IMR-90 (cell line): ENCODE results near the gene PSPC1. TPM values are rescaled to one million over a fixed set of nuclear protein-coding genes. Genes with fewer than 3 reads are reported as not detected.

ENCODE experiments used
- ATAC-seq: fragments of 200-7000 bp; cut with Tn5 transposase; 2 replicates; pipeline ENCODE4 v1.9.1; 2020; ENCODE audit warnings: low read depth, mild to moderate bottlenecking, moderate library complexity
- BruUV-seq: library from RNA; stranded (reverse); fragments of 400-500 nt; replicated peaks from 2 replicates; lab custom pipeline; 2021; lab: Mats Ljungman, UMichigan
- CTCF ChIA-PET: fragments of 300-600 bp; formaldehyde crosslinking; extraction: SDS; loops from one replicate; lab custom pipeline; 2021; ENCODE audit warnings: antibody characterized with exemption; lab: Yijun Ruan, JAX
- POLR2A ChIA-PET: fragments of 300-600 bp; sonication (Branson Sonifier 250); formaldehyde crosslinking; loops from one replicate; lab custom pipeline; 2022; ENCODE audit warnings: antibody characterized with exemption; ENCODE audit not compliant: unreplicated experiment; lab: Charles Lee
- DNase-seq: peaks from one replicate; pipeline ENCODE4 v3.0.0; 2013
- H2AFZ ChIP-seq: replicated peaks from 2 replicates; pipeline ENCODE3; 2013; ENCODE audit warnings: low read length, mild to moderate bottlenecking; ENCODE audit not compliant: poor library complexity
- H2AK5ac ChIP-seq: 2 replicates; pipeline ENCODE4 v1.6.1; 2013; ENCODE audit warnings: low read depth, low read length, inconsistent platforms
- H2AK9ac ChIP-seq: replicated peaks from 2 replicates; pipeline ENCODE3; 2013; ENCODE audit warnings: mild to moderate bottlenecking, low read depth, low read length, moderate library complexity; ENCODE audit not compliant: poor library complexity
- H2BK120ac ChIP-seq: 2 replicates; pipeline ENCODE4 v1.6.1; 2013; ENCODE audit warnings: low read depth, low read length, inconsistent platforms
- H2BK15ac ChIP-seq: 3 replicates; pipeline ENCODE4 v1.6.1; 2013; ENCODE audit warnings: low read depth, low read length, inconsistent platforms
- H2BK20ac ChIP-seq: 2 replicates; pipeline ENCODE4 v1.6.1; 2013; ENCODE audit warnings: low read depth, mild to moderate bottlenecking, inconsistent platforms, low read length, moderate library complexity
- H2BK5ac ChIP-seq: 2 replicates; pipeline ENCODE4 v1.6.1; 2013; ENCODE audit warnings: mild to moderate bottlenecking, low read depth, low read length, inconsistent platforms; ENCODE audit not compliant: poor library complexity, severe bottlenecking
- H3K14ac ChIP-seq: replicated peaks from 2 replicates; pipeline ENCODE4 v1.6.1; 2013; ENCODE audit warnings: low read depth, low read length, inconsistent platforms
- H3K18ac ChIP-seq: 2 replicates; pipeline ENCODE4 v1.6.1; 2013; ENCODE audit warnings: low read depth, low read length, control low read depth
- H3K23ac ChIP-seq: 2 replicates; pipeline ENCODE4 v1.6.1; 2013; ENCODE audit warnings: low read depth, low read length, inconsistent platforms
- H3K27ac ChIP-seq: 2 replicates; pipeline ENCODE4 v1.5.1; 2013; ENCODE audit warnings: mild to moderate bottlenecking, control low read depth, low read length; ENCODE audit not compliant: insufficient read depth
- H3K27me3 ChIP-seq: 2 replicates; pipeline ENCODE4 v1.6.1; 2013; ENCODE audit warnings: low read length; ENCODE audit not compliant: control insufficient read depth, insufficient read depth
- H3K36me3 ChIP-seq: 2 replicates; pipeline ENCODE4 v1.6.1; 2013; ENCODE audit warnings: low read length, mixed read lengths; ENCODE audit not compliant: control insufficient read depth, insufficient read depth
- H3K4ac ChIP-seq: 2 replicates; pipeline ENCODE4 v1.6.1; 2013; ENCODE audit warnings: low read depth, low read length, inconsistent platforms
- H3K4me1 ChIP-seq: 2 replicates; pipeline ENCODE4 v1.6.1; 2013; ENCODE audit warnings: low read length, mixed read lengths; ENCODE audit not compliant: control insufficient read depth, insufficient read depth
- H3K4me2 ChIP-seq: 2 replicates; pipeline ENCODE4 v1.6.1; 2013; ENCODE audit warnings: low read depth, mild to moderate bottlenecking, control low read depth, low read length, moderate library complexity
- H3K4me3 ChIP-seq: 2 replicates; pipeline ENCODE4 v1.5.1; 2013; ENCODE audit warnings: low read depth, mild to moderate bottlenecking, control low read depth, low read length, moderate library complexity; ENCODE audit not compliant: insufficient read depth
- H3K56ac ChIP-seq: 2 replicates; pipeline ENCODE4 v1.6.1; 2013; ENCODE audit warnings: low read length, inconsistent platforms; ENCODE audit not compliant: insufficient read depth; ENCODE audit errors: extremely low read depth
- H3K79me1 ChIP-seq, 2 experiments: 2 replicates each; pipeline ENCODE4 v1.6.1; 2013; ENCODE audit warnings: low read length in 2 of 2, inconsistent platforms in 1 of 2, low read depth in 1 of 2
- H3K9ac ChIP-seq: 2 replicates; pipeline ENCODE4 v1.6.1; 2013; ENCODE audit warnings: low read depth, low read length, control low read depth
- H3K9me1 ChIP-seq: 2 replicates; pipeline ENCODE4 v1.6.1; 2013; ENCODE audit warnings: low read length, inconsistent platforms; ENCODE audit not compliant: insufficient read depth
- H3K9me3 ChIP-seq: 2 replicates; pipeline ENCODE4 v1.6.1; 2013; ENCODE audit warnings: low read length; ENCODE audit not compliant: control insufficient read depth, insufficient read depth
- H4K20me1 ChIP-seq: 2 replicates; pipeline ENCODE4 v1.6.1; 2013; ENCODE audit warnings: low read length, inconsistent platforms; ENCODE audit not compliant: insufficient read depth
- H4K5ac ChIP-seq: 2 replicates; pipeline ENCODE4 v1.6.1; 2013; ENCODE audit warnings: mild to moderate bottlenecking, low read depth, low read length, control low read depth
- H4K8ac ChIP-seq, 2 experiments: 2 replicates each; pipeline ENCODE4 v1.6.1; 2013; ENCODE audit warnings: low read depth in 2 of 2, low read length in 2 of 2, control low read depth in 1 of 2, inconsistent platforms in 1 of 2
- H4K91ac ChIP-seq: 2 replicates; pipeline ENCODE4 v1.6.1; 2013; ENCODE audit warnings: low read depth, low read length, inconsistent platforms; ENCODE audit not compliant: insufficient read depth
- CTCF ChIP-seq: conservative IDR thresholded peaks from 2 replicates; pipeline ENCODE4 v1.5.1; 2012; ENCODE audit warnings: mild to moderate bottlenecking, low read depth, low read length, improper control_type of control experiment
- MXI1 ChIP-seq: IDR thresholded peaks from 2 replicates; pipeline ENCODE4 v1.6.1; 2012; ENCODE audit warnings: low read depth, mild to moderate bottlenecking, low read length, moderate library complexity, borderline replicate concordance
- RAD21 ChIP-seq: IDR thresholded peaks from 2 replicates; pipeline ENCODE4 v1.6.1; 2012; ENCODE audit warnings: low read length, improper control_type of control experiment
- SMC3 ChIP-seq: fragments of 150-350 bp; IDR thresholded peaks from 2 replicates; pipeline ENCODE4 v1.6.1; 2016; ENCODE audit warnings: low read depth, mild to moderate bottlenecking, antibody characterized with exemption, low read length, moderate library complexity
- WGBS, 2 experiments: methylation state at CpG; one replicate each; pipeline versions ENCODE4 v1.1.5 to v1.1.7; 2013; ENCODE audit warnings: missing lambda C conversion rate in 2 of 2; ENCODE audit not compliant: insufficient read length in 1 of 2; ENCODE audit errors: extremely low coverage in 2 of 2; 5-methylcytosine and 5-hydroxymethylcytosine counted together
- dilution Hi-C: fragments of 300-500 bp; cut with HindIII; formaldehyde crosslinking; loops from one replicate; pipeline ENCODE4 v1.14.3; 2018; ENCODE audit warnings: low sequenced_read_pairs; ENCODE audit not compliant: unreplicated experiment
- in situ Hi-C: fragments of 300-500 bp; cut with MboI; formaldehyde crosslinking; loops from 3 replicates; pipeline ENCODE4 v1.14.3; 2019; ENCODE audit warnings: low sequenced_read_pairs, inconsistent platforms, mixed read lengths
- intact Hi-C: fragments of 100-400 bp; cut with micrococcal nuclease; formaldehyde crosslinking; loops from 2 replicates; pipeline ENCODE4 v1.10.0; 2022
- polyA plus RNA-seq, 3 experiments: library from polyadenylated mRNA; depleted of rRNA; stranded (reverse); fragments of >200 nt; gene quantifications; 2 replicates each; pipeline ENCODE4 v1.2.3, GENCODE V29; 2012; ENCODE audit warnings: low replicate concordance in 1 of 3
- total RNA-seq: library from RNA; depleted of rRNA; stranded (reverse); fragments of >200 nt; gene quantifications from 2 replicates; pipeline ENCODE4 v1.2.3, GENCODE V29; 2012

The PSPC1 gene
- total and polyA plus RNA-seq, 2 of the 4 experiments (the other 2 are of a cell fraction): 38.3 to 39.8 TPM

GRCh38 chr13:19805765-19806164 lies 23.0 kb upstream of the PSPC1 start:
- Histone ChIP-seq H4K8ac (no peak overlapping the region), H3K4me3 (no peak overlapping the region), H3K4me1 (no peaks in the 10 kb centered on the region), H3K56ac (no peak overlapping the region), H2AFZ (no peak overlapping the region), H4K5ac (no peak overlapping the region), H2AK5ac (no peak overlapping the region), H3K4me2 (no peak overlapping the region), H3K9me3 (no peaks in the 10 kb centered on the region), H4K20me1 (no peaks in the 10 kb centered on the region), H3K23ac (no peak overlapping the region), H2BK120ac (no peak overlapping the region), H3K79me1 (no peaks in the 10 kb centered on the region), H2BK5ac (no peak overlapping the region), H3K9ac (no peak overlapping the region), H2AK9ac (no peak overlapping the region), H2BK20ac (no peak overlapping the region), H3K4ac (no peak overlapping the region), H2BK15ac (no peak overlapping the region), H3K9me1 (no peaks in the 10 kb centered on the region), H3K14ac (no peak overlapping the region), H3K27me3 (no peaks in the 10 kb centered on the region), H3K27ac (no peak overlapping the region), H3K18ac (no peak overlapping the region), H4K91ac (no peak overlapping the region), H3K36me3 (peaks cover 2% of the 10 kb centered on the region; the same call in 1 of the 2 replicates)
- dilution Hi-C loops: no loop called here
- POLR2A ChIA-PET: no interaction called here
- intact Hi-C loops: no loop called here
- ATAC-seq: no peak
- TF ChIP-seq RAD21 (no peak), MXI1 (no peak), CTCF (no peak), SMC3 (no peak)
- in situ Hi-C loops: no loop called here
- WGBS, 2 experiments: 94% methylated on average over 2 of the region's 4 CpGs; no CpG with 5 or more reads in 1 of the 2 experiments
- CTCF ChIA-PET: no interaction called here
- no TSS peak for BruUV-seq
- no peak for DNase-seq
